ENCODE measurements around the gene TMPRSS9. TPM values are rescaled to one million over a fixed set of nuclear protein-coding genes. Genes with fewer than 3 reads are reported as not detected.
A peak's percentile ranks its signal among the peaks of the same experiment; 100 is the strongest.

Gene TMPRSS9
- total RNA-seq, 1 experiment from 2014 or later = 0.57 TPM

DNA sequence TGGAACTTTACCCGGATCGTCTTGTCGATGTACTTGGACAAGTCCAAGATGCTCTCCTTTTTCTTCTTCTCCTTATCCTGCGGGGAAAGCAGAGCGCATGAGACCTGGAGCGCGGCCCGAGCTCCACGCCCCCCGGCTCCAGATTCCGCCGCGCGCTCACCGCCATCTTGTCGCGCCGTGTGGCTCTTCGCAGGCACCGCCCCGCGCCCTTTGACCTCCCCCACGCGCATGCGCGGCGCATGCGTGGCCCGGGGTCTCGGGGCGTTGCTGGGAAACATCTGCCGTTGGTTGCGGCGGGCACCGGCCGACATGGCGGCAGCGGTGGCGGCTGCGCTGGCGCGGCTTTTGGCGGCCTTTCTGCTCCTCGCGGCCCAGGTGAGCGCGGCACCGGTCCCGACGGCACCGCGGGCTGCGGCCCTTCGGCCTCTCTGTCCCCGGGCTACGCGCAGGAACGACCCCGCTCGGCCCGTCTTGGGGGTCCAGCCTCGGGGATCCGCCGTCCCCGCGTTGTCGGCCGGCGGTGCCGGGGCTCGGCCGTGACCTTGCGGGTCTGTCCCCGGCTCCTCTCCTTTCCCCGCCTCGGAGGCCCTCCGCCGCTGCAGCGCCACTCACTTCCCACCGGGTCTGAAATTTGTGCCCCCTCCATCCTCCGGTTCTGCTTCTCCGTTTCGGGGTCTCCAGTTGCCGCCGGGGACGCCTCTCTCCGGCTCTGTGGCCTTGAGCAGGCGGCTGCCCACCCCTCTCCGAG is 31.5 kb upstream of the TMPRSS9 start, which contains the start of the genes LSM7 and SPPL2B (continued):
- TF ChIP-seq, protein P1, sequence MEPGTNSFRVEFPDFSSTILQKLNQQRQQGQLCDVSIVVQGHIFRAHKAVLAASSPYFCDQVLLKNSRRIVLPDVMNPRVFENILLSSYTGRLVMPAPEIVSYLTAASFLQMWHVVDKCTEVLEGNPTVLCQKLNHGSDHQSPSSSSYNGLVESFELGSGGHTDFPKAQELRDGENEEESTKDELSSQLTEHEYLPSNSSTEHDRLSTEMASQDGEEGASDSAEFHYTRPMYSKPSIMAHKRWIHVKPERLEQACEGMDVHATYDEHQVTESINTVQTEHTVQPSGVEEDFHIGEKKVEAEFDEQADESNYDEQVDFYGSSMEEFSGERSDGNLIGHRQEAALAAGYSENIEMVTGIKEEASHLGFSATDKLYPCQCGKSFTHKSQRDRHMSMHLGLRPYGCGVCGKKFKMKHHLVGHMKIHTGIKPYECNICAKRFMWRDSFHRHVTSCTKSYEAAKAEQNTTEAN (CRISPR knock-in tag; IDR thresholded peaks at IDR 0.05) = no peak
- TF ChIP-seq, protein P2, sequence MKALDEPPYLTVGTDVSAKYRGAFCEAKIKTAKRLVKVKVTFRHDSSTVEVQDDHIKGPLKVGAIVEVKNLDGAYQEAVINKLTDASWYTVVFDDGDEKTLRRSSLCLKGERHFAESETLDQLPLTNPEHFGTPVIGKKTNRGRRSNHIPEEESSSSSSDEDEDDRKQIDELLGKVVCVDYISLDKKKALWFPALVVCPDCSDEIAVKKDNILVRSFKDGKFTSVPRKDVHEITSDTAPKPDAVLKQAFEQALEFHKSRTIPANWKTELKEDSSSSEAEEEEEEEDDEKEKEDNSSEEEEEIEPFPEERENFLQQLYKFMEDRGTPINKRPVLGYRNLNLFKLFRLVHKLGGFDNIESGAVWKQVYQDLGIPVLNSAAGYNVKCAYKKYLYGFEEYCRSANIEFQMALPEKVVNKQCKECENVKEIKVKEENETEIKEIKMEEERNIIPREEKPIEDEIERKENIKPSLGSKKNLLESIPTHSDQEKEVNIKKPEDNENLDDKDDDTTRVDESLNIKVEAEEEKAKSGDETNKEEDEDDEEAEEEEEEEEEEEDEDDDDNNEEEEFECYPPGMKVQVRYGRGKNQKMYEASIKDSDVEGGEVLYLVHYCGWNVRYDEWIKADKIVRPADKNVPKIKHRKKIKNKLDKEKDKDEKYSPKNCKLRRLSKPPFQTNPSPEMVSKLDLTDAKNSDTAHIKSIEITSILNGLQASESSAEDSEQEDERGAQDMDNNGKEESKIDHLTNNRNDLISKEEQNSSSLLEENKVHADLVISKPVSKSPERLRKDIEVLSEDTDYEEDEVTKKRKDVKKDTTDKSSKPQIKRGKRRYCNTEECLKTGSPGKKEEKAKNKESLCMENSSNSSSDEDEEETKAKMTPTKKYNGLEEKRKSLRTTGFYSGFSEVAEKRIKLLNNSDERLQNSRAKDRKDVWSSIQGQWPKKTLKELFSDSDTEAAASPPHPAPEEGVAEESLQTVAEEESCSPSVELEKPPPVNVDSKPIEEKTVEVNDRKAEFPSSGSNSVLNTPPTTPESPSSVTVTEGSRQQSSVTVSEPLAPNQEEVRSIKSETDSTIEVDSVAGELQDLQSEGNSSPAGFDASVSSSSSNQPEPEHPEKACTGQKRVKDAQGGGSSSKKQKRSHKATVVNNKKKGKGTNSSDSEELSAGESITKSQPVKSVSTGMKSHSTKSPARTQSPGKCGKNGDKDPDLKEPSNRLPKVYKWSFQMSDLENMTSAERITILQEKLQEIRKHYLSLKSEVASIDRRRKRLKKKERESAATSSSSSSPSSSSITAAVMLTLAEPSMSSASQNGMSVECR (CRISPR knock-in tag; IDR thresholded peaks at IDR 0.05; ENCODE audit: borderline replicate concordance) = peak; percentile 62
- TF ChIP-seq ZNF138 (CRISPR knock-in tag; conservative IDR thresholded peaks at IDR 0.05) = no peak
- peak; percentile 85 for TF ChIP-seq TEAD1 (CRISPR knock-in tag; IDR thresholded peaks at IDR 0.05)
- no peak for TF ChIP-seq GRHL2 (CRISPR knock-in tag; IDR thresholded peaks at IDR 0.05; ENCODE audit: insufficient replicate concordance, severe bottlenecking)
- TF ChIP-seq, protein P3, sequence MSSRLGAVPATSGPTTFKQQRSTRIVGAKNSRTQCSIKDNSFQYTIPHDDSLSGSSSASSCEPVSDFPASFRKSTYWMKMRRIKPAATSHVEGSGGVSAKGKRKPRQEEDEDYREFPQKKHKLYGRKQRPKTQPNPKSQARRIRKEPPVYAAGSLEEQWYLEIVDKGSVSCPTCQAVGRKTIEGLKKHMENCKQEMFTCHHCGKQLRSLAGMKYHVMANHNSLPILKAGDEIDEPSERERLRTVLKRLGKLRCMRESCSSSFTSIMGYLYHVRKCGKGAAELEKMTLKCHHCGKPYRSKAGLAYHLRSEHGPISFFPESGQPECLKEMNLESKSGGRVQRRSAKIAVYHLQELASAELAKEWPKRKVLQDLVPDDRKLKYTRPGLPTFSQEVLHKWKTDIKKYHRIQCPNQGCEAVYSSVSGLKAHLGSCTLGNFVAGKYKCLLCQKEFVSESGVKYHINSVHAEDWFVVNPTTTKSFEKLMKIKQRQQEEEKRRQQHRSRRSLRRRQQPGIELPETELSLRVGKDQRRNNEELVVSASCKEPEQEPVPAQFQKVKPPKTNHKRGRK (CRISPR knock-in tag; IDR thresholded peaks at IDR 0.05; ENCODE audit: borderline replicate concordance) = no peak
- TF ChIP-seq ELF4 (CRISPR knock-in tag; IDR thresholded peaks at IDR 0.05; ENCODE audit: low read depth) = 0 out of 2 replicates have a peak, but pooled peaks have one; percentile 41
- no peak for TF ChIP-seq ZNF396 (CRISPR knock-in tag; IDR thresholded peaks at IDR 0.05; ENCODE audit: borderline replicate concordance)
- TF ChIP-seq CBFB (CRISPR knock-in tag; IDR thresholded peaks at IDR 0.05; ENCODE audit: low read depth) = no peak
- no peak; the same call in 1 of the 2 replicates for TF ChIP-seq RELA (CRISPR knock-in tag; IDR thresholded peaks at IDR 0.05; ENCODE audit: borderline replicate concordance)
- no peak for TF ChIP-seq RORB (CRISPR knock-in tag; IDR thresholded peaks at IDR 0.05)
- TF ChIP-seq FOXK1 (CRISPR knock-in tag; IDR thresholded peaks at IDR 0.05) = peak; percentile 93
- TF ChIP-seq NFYB (CRISPR knock-in tag; conservative IDR thresholded peaks at IDR 0.05; ENCODE audit: low read depth) = no peak
- peak; percentile 39; the same call in 1 of the 2 replicates for TF ChIP-seq ZBTB21 (CRISPR knock-in tag; IDR thresholded peaks at IDR 0.05; ENCODE audit: borderline replicate concordance)
- TF ChIP-seq, protein P4, sequence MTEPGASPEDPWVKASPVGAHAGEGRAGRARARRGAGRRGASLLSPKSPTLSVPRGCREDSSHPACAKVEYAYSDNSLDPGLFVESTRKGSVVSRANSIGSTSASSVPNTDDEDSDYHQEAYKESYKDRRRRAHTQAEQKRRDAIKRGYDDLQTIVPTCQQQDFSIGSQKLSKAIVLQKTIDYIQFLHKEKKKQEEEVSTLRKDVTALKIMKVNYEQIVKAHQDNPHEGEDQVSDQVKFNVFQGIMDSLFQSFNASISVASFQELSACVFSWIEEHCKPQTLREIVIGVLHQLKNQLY (CRISPR knock-in tag; IDR thresholded peaks at IDR 0.05) = peak; percentile 50; the same call in 1 of the 2 replicates
- no peak for TF ChIP-seq ZNF219 (CRISPR knock-in tag; IDR thresholded peaks at IDR 0.05; ENCODE audit: borderline replicate concordance)
- TF ChIP-seq, protein P5, sequence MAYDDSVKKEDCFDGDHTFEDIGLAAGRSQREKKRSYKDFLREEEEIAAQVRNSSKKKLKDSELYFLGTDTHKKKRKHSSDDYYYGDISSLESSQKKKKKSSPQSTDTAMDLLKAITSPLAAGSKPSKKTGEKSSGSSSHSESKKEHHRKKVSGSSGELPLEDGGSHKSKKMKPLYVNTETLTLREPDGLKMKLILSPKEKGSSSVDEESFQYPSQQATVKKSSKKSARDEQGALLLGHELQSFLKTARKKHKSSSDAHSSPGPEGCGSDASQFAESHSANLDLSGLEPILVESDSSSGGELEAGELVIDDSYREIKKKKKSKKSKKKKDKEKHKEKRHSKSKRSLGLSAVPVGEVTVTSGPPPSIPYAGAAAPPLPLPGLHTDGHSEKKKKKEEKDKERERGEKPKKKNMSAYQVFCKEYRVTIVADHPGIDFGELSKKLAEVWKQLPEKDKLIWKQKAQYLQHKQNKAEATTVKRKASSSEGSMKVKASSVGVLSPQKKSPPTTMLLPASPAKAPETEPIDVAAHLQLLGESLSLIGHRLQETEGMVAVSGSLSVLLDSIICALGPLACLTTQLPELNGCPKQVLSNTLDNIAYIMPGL (CRISPR knock-in tag; IDR thresholded peaks at IDR 0.05) = peak; percentile 88
- TF ChIP-seq ZNF317 (CRISPR knock-in tag; IDR thresholded peaks at IDR 0.05; ENCODE audit: borderline replicate concordance, low read depth) = no peak
- 0 out of 2 replicates have a peak, but pooled peaks have one; percentile 17 for TF ChIP-seq FOXP1 (CRISPR knock-in tag; IDR thresholded peaks at IDR 0.05; ENCODE audit: borderline replicate concordance)
- no peak for TF ChIP-seq SOX15 (CRISPR knock-in tag; IDR thresholded peaks at IDR 0.05)
- TF ChIP-seq, protein P6, sequence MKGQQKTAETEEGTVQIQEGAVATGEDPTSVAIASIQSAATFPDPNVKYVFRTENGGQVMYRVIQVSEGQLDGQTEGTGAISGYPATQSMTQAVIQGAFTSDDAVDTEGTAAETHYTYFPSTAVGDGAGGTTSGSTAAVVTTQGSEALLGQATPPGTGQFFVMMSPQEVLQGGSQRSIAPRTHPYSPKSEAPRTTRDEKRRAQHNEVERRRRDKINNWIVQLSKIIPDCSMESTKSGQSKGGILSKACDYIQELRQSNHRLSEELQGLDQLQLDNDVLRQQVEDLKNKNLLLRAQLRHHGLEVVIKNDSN (CRISPR knock-in tag; IDR thresholded peaks at IDR 0.05) = 0 out of 2 replicates have a peak, but pooled peaks have one; percentile 20
- TF ChIP-seq NR1H2 (CRISPR knock-in tag; IDR thresholded peaks at IDR 0.05) = no peak
- 0 out of 2 replicates have a peak, but pooled peaks have one; percentile 33 for TF ChIP-seq ESRRA (CRISPR knock-in tag; IDR thresholded peaks at IDR 0.05; ENCODE audit: borderline replicate concordance)

Data from WTC11 (cell line).